22Rv1 (cell line): Measurements from ENCODE around the gene BATF3.

ENCODE experiments used
- CTCF ChIP-seq: fragments of 450-650 bp; IDR thresholded peaks from 2 replicates; pipeline ENCODE4 v1.5.1; 2017; ENCODE audit warnings: mild to moderate bottlenecking
- ZFX ChIP-seq: fragments of 450-650 bp; IDR thresholded peaks from 2 replicates; pipeline ENCODE4 v1.6.1; 2017; ENCODE audit warnings: antibody characterized with exemption, borderline replicate concordance

DNA sequence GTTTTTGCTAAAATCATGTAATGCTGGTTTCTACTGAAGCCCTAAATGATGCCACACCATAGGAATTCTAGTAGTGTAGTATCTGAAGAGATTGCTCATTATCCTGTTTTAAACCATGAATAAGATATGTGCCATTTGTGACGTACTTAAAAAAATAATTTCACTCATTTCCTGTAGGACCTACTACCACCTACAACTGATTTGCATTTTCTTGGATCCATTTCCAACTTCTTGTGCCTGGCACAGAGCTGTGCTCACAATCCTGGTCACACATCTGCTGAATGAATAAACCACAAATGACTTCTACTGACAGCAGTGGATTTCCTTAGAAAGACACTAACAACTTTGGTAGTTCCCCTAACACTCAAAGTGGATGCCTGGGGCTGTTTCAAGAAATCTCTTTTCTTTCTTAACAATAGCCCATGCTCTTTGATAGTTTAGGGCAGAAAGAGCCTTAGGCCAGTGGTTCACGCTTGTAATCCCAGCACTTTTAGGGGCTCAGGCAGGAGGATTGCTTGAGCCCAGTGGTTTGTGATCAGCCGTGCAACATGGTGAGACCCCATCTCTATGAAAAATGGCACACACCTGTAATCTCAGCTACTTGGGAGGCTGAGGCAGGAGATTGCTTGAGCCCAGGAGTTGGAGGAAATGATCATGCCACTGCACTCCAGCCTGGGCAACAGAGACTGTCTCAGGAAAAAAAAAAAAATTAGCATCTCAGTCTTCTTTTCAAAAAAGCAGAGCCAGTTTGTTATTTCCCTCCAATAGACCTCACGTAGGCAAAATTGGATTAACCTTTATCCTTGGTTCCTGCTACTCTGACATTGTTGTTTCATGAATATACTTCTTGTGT, 13.0 kb upstream of the BATF3 start:
- TF ChIP-seq CTCF = no peak
- TF ChIP-seq ZFX = no peak
